H1 (cell line): ENCODE measurements around the gene ETS1. TPM values are rescaled to one million over a fixed set of nuclear protein-coding genes. Genes with fewer than 3 reads are reported as not detected.

Experiments
- CTCF ChIA-PET: fragments of 300-600 bp; sonication (Branson Sonifier 250); formaldehyde crosslinking; loops from one replicate; lab custom pipeline; 2021; ENCODE audit not compliant: partially characterized antibody; lab: Charles Lee
- POLR2A ChIA-PET: fragments of 300-600 bp; sonication (Branson Sonifier 250); formaldehyde crosslinking; loops from one replicate; lab custom pipeline; 2021; ENCODE audit warnings: inconsistent platforms; ENCODE audit not compliant: partially characterized antibody; lab: Charles Lee
- DNase-seq, 2 experiments: peaks; one replicate each; pipeline versions ENCODE4 v3.0.0 to v3.0.0-alpha.2; 2010 to 2022; ENCODE audit warnings: low spot score in 2 of 2, low read depth in 1 of 2, mixed read lengths in 1 of 2
- FAIRE-seq: peaks from 2 replicates; lab custom pipeline; 2011; peaks lifted over from hg19 to GRCh38; lab: Jason Lieb, UNC
- H2AFZ ChIP-seq: 2 replicates; pipeline ENCODE4 v1.8.1; 2012; ENCODE audit warnings: low read length, inconsistent platforms
- H2AK5ac ChIP-seq: 2 replicates; pipeline ENCODE4 v1.6.1; 2013; ENCODE audit warnings: low read depth, low read length
- H2BK120ac ChIP-seq: replicated peaks from 2 replicates; pipeline ENCODE3; 2013; ENCODE audit warnings: low read depth, low read length, inconsistent platforms
- H2BK12ac ChIP-seq: 2 replicates; pipeline ENCODE4 v1.6.1; 2013; ENCODE audit warnings: low read depth, low read length
- H2BK15ac ChIP-seq: 2 replicates; pipeline ENCODE4 v1.6.1; 2013; ENCODE audit warnings: low read length
- H2BK20ac ChIP-seq: 2 replicates; pipeline ENCODE4 v1.6.1; 2013; ENCODE audit warnings: low read length
- H2BK5ac ChIP-seq: 2 replicates; pipeline ENCODE4 v1.6.1; 2013; ENCODE audit warnings: low read depth, low read length
- H3K14ac ChIP-seq: 2 replicates; pipeline ENCODE4 v1.6.1; 2013; ENCODE audit warnings: inconsistent platforms; ENCODE audit not compliant: insufficient read length
- H3K18ac ChIP-seq: 2 replicates; pipeline ENCODE4 v1.6.1; 2013; ENCODE audit warnings: low read length; ENCODE audit errors: extremely low read depth
- H3K23ac ChIP-seq: 2 replicates; pipeline ENCODE4 v1.6.1; 2013; ENCODE audit warnings: inconsistent platforms; ENCODE audit not compliant: insufficient read length
- H3K23me2 ChIP-seq: 2 replicates; pipeline ENCODE4 v1.6.1; 2013; ENCODE audit warnings: low read depth, low read length
- H3K27ac ChIP-seq: 2 replicates; pipeline ENCODE4 v1.6.1; 2011; ENCODE audit warnings: low read depth, low read length, inconsistent platforms
- H3K27me3 ChIP-seq, 4 experiments: replicated peaks in 1 of 4; 1 replicate in 1 of 4; 2 replicates in 3 of 4; pipeline versions ENCODE4 v1.6.1 to v1.8.1; 2011 to 2013; ENCODE audit warnings: low read length in 3 of 4, mild to moderate bottlenecking in 3 of 4, inconsistent platforms in 2 of 4, mixed read lengths in 2 of 4, moderate library complexity in 1 of 4; ENCODE audit not compliant: control insufficient read depth in 3 of 4, insufficient read depth in 3 of 4; ENCODE audit errors: extremely low read depth in 1 of 4
- H3K36me3 ChIP-seq, 4 experiments: 2 replicates each; pipeline versions ENCODE4 v1.6.1 to v1.8.1; 2011 to 2013; ENCODE audit warnings: mild to moderate bottlenecking in 4 of 4, low read length in 3 of 4, moderate library complexity in 2 of 4, control low read depth in 1 of 4, inconsistent platforms in 1 of 4; ENCODE audit not compliant: insufficient read depth in 4 of 4, control insufficient read depth in 2 of 4
- H3K4ac ChIP-seq: replicated peaks from 2 replicates; pipeline ENCODE3; 2013; ENCODE audit warnings: low read length, low read depth, mixed read lengths, inconsistent platforms; ENCODE audit not compliant: insufficient read length
- H3K4me1 ChIP-seq, 4 experiments: replicated peaks in 1 of 4; 1 replicate in 1 of 4; 2 replicates in 3 of 4; pipeline versions ENCODE4 v1.6.1 to v1.8.1; 2011 to 2013; ENCODE audit warnings: low read length in 3 of 4, inconsistent platforms in 2 of 4, mixed read lengths in 1 of 4; ENCODE audit not compliant: insufficient read depth in 4 of 4, control insufficient read depth in 3 of 4
- H3K4me2 ChIP-seq, 2 experiments: 2 replicates each; pipeline versions ENCODE4 v1.6.1 to v1.8.1; 2011 to 2013; ENCODE audit warnings: low read depth in 2 of 2, low read length in 2 of 2, control low read depth in 1 of 2, inconsistent platforms in 1 of 2, mild to moderate bottlenecking in 1 of 2; ENCODE audit not compliant: insufficient read depth in 1 of 2
- H3K4me3 ChIP-seq, 4 experiments: fragments of 200-600, 300-600 bp in 1 of 4; sonication (generic), shearing (Covaris generic), sonication (Bioruptor Twin) in 1 of 4; 2 replicates each; pipeline versions ENCODE4 v1.5.1 to v1.8.1; 2011 to 2016; ENCODE audit warnings: low read length in 4 of 4, low read depth in 3 of 4, control low read depth in 2 of 4, inconsistent platforms in 2 of 4, mild to moderate bottlenecking in 2 of 4, mixed read lengths in 1 of 4, moderate library complexity in 1 of 4; ENCODE audit not compliant: insufficient read depth in 2 of 4; ENCODE audit errors: extremely low read depth in 1 of 4
- H3K56ac ChIP-seq: replicated peaks from 2 replicates; pipeline ENCODE3; 2013; ENCODE audit warnings: low read depth, mild to moderate bottlenecking, mixed read lengths, low read length, inconsistent platforms; ENCODE audit not compliant: insufficient read length
- H3K79me1 ChIP-seq: 2 replicates; pipeline ENCODE4 v1.6.1; 2013; ENCODE audit warnings: low read depth, low read length, control low read depth
- H3K79me2 ChIP-seq, 2 experiments: 2 replicates each; pipeline versions ENCODE4 v1.6.1 to v1.8.1; 2012 to 2013; ENCODE audit warnings: low read length in 2 of 2, mild to moderate bottlenecking in 2 of 2, inconsistent platforms in 1 of 2; ENCODE audit not compliant: insufficient read depth in 2 of 2, control insufficient read depth in 1 of 2
- H3K9ac ChIP-seq, 4 experiments: replicated peaks in 1 of 4; 1 replicate in 1 of 4; 2 replicates in 3 of 4; pipeline versions ENCODE4 v1.6.1 to v1.8.1; 2011 to 2013; ENCODE audit warnings: low read depth in 3 of 4, low read length in 3 of 4, control low read depth in 2 of 4, mild to moderate bottlenecking in 2 of 4, moderate library complexity in 2 of 4, inconsistent platforms in 1 of 4; ENCODE audit errors: extremely low read depth in 1 of 4
- H3K9me3 ChIP-seq, 2 experiments: 2 replicates each; pipeline versions ENCODE4 v1.6.1 to v1.8.1; 2012 to 2013; ENCODE audit warnings: mild to moderate bottlenecking in 2 of 2, moderate library complexity in 2 of 2, control low read depth in 1 of 2, inconsistent platforms in 1 of 2, low read depth in 1 of 2, low read length in 1 of 2, mixed read lengths in 1 of 2; ENCODE audit not compliant: insufficient read depth in 2 of 2
- H4K20me1 ChIP-seq, 2 experiments: replicated peaks in 1 of 2; 2 replicates each; pipeline versions ENCODE3 to v1.8.1; 2011 to 2013; ENCODE audit warnings: inconsistent platforms in 2 of 2, low read length in 2 of 2, mild to moderate bottlenecking in 1 of 2; ENCODE audit not compliant: insufficient read depth in 2 of 2, control insufficient read depth in 1 of 2
- H4K5ac ChIP-seq: 2 replicates; pipeline ENCODE4 v1.6.1; 2013; ENCODE audit warnings: low read length, low read depth, mixed read lengths, inconsistent platforms; ENCODE audit not compliant: insufficient read length
- H4K8ac ChIP-seq: 2 replicates; pipeline ENCODE4 v1.8.0; 2013; ENCODE audit warnings: mild to moderate bottlenecking, moderate library complexity, low read length, inconsistent platforms; ENCODE audit not compliant: insufficient read depth; ENCODE audit errors: extremely low read depth
- H4K91ac ChIP-seq: replicated peaks from 2 replicates; pipeline ENCODE3; 2013; ENCODE audit warnings: low read length, mixed read lengths, inconsistent platforms; ENCODE audit not compliant: insufficient read length
- ASH2L ChIP-seq: fragments of 200-600, 300-600 bp; sonication (generic); IDR thresholded peaks from one replicate; pipeline ENCODE4 v1.7.1; 2017; ENCODE audit warnings: low read length
- CEBPB ChIP-seq: IDR thresholded peaks from 2 replicates; pipeline ENCODE4 v1.6.1; 2012; ENCODE audit warnings: low read depth, low read length
- CREB1 ChIP-seq: IDR thresholded peaks from 2 replicates; pipeline ENCODE4 v1.6.1; 2012; ENCODE audit warnings: inconsistent platforms
- FOSL1 ChIP-seq: IDR thresholded peaks from 2 replicates; pipeline ENCODE4 v1.6.1; 2011; ENCODE audit warnings: mild to moderate bottlenecking, low read depth, low read length, moderate library complexity; ENCODE audit not compliant: insufficient read depth
- JUN ChIP-seq: IDR thresholded peaks from 2 replicates; pipeline ENCODE4 v1.6.1; 2011; ENCODE audit warnings: low read depth, mild to moderate bottlenecking, improper control_type of control experiment, low read length
- NRF1 ChIP-seq: IDR thresholded peaks from 2 replicates; pipeline ENCODE4 v1.6.1; 2011; ENCODE audit warnings: mild to moderate bottlenecking, low read depth, low read length, improper control_type of control experiment
- POLR2A ChIP-seq, 2 experiments: IDR thresholded peaks; 1 replicate in 1 of 2; 2 replicates in 1 of 2; pipeline ENCODE4 v1.6.1; 2011; ENCODE audit warnings: low read depth in 2 of 2, low read length in 2 of 2, mild to moderate bottlenecking in 2 of 2; ENCODE audit errors: control extremely low read depth in 1 of 2
- SAP30 ChIP-seq: fragments of 300-600 bp; sonication (generic); IDR thresholded peaks from 2 replicates; pipeline ENCODE4 v1.7.1; 2012; ENCODE audit warnings: low read length, moderate library complexity, mild to moderate bottlenecking, inconsistent platforms; ENCODE audit not compliant: insufficient read depth, insufficient replicate concordance
- SIRT6 ChIP-seq: IDR thresholded peaks from one replicate; pipeline ENCODE4 v1.7.1; 2012; ENCODE audit warnings: low read length, inconsistent platforms
- WGBS, 2 experiments: shearing (Covaris generic) in 1 of 2; methylation state at CpG; one replicate each; pipeline versions ENCODE4 v1.1.6 to v1.1.7; 2013 to 2015; ENCODE audit warnings: low lambda C conversion rate in 2 of 2, mixed read lengths in 2 of 2, inconsistent platforms in 1 of 2, low coverage in 1 of 2, missing lambda C conversion rate in 1 of 2; ENCODE audit not compliant: insufficient replicate concordance in 2 of 2, insufficient coverage in 1 of 2, insufficient read length in 1 of 2; ENCODE audit errors: extremely low coverage in 1 of 2, missing lambda C conversion rate in 1 of 2; 5-methylcytosine and 5-hydroxymethylcytosine counted together
- polyA plus RNA-seq, 7 experiments: library from polyadenylated mRNA; depleted of rRNA in 3 of 7; stranded (reverse) in 5 of 7; unstranded in 2 of 7; fragments of >200 nt in 5 of 7; fragments of 200-250 nt in 2 of 7; gene quantifications; 1 replicate in 5 of 7; 2 replicates in 1 of 7; 4 replicates in 1 of 7; pipeline versions ENCODE4 v1.2.1 to v1.2.3, GENCODE V29; 2011 to 2013; ENCODE audit warnings: missing spikeins in 2 of 7, mixed read lengths in 2 of 7
- total RNA-seq: library from RNA; stranded (reverse); fragmentation: NEBNext Ultra II Directional; extraction: Animal tissue kit (Norgen Biotek cat#: 25700); gene quantifications from 2 replicates; pipeline ENCODE4 v1.2.1, GENCODE V29; 2021
- TF ChIP-seq, protein P1 (sequence below): IDR thresholded peaks from 2 replicates; pipeline ENCODE4 v1.6.1; 2011; ENCODE audit warnings: low read length, improper control_type of control experiment

ETS1 gene
- total and polyA plus RNA-seq, 2 of the 8 experiments (the other 6 are each of a cell fraction or from before 2014, with no cell fraction given), result 10.0 to 35.3 TPM

DNA sequence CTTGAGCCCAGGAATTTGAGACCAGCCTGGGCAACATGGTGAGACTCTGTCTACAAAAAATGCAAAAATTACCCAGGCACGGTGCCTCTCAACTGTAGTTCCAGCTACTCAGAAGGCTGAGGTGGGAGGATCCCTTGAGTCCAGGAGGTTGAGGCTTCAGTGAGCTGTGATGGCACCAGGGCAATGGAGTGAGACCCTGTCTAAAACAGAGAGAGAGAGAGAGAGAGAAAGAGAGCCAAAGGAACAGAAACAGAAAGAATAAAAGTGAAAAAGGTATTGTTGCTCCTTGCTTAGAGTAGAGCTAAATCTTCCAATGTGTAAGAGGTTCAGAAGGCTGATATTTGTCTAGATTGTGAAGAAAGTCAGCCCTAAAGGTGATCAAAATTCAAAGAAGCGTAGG, 8.9 kb upstream of the ETS1 start:
- Histone ChIP-seq H3K4me3 (no peak overlapping the region), H3K14ac (no peak overlapping the region), H3K79me2 (no peaks in the 10 kb centered on the region), H3K27ac (no peak overlapping the region), H3K56ac (no peak overlapping the region), H2AK5ac (no peak overlapping the region), H2BK15ac (no peak overlapping the region), H3K36me3 (no peaks in the 10 kb centered on the region), H3K23me2 (no peaks in the 10 kb centered on the region; the same call in 1 of the 2 replicates), H3K9me3 (no peaks in the 10 kb centered on the region), H2BK5ac (no peak overlapping the region), H4K91ac (no peak overlapping the region), H3K9ac (no peak overlapping the region), H2BK12ac (no peak overlapping the region), H3K23ac (no peak overlapping the region)
- DNase-seq, result no peak
- 80% methylated on average over 2 of the region's 2 CpGs; no CpG with 5 or more reads in 1 of the 2 experiments for WGBS, 2 experiments
- CTCF ChIA-PET, result interaction anchor here (0.7 to 1.6 kb wide), 2 partner anchors 27 to 164 kb away, joined by 3 to 4 read pairs; no protein-coding TSS in a partner anchor
- TF ChIP-seq FOSL1, result no peak
- TF ChIP-seq, protein P1, sequence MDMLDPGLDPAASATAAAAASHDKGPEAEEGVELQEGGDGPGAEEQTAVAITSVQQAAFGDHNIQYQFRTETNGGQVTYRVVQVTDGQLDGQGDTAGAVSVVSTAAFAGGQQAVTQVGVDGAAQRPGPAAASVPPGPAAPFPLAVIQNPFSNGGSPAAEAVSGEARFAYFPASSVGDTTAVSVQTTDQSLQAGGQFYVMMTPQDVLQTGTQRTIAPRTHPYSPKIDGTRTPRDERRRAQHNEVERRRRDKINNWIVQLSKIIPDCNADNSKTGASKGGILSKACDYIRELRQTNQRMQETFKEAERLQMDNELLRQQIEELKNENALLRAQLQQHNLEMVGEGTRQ, result no peak
- TF ChIP-seq SAP30, result no peak
- TF ChIP-seq CEBPB, result no peak
- TF ChIP-seq POLR2A (IDR thresholded peaks at IDR 0.05; ENCODE audit: control extremely low read depth in 1 of 2, low read depth in 2 of 2, low read length in 2 of 2), result no peak
- no peak for TF ChIP-seq SIRT6
- no peak for TF ChIP-seq CREB1
- TF ChIP-seq ASH2L, result no peak
- no peak for TF ChIP-seq NRF1
- TF ChIP-seq JUN, result no peak
- TF ChIP-seq, all 59 proteins: peak for 0
- H3K4me1 ChIP-seq, result peaks cover 1 to 20% (median 9%) of the 10 kb centered on the region in 4 experiments; a peak in 6 of 7 replicates
- H4K5ac ChIP-seq, result no peak overlapping the region
- no peaks in the 10 kb centered on the region; a peak in 1 of 7 replicates for H3K27me3 ChIP-seq
- H2AFZ ChIP-seq, result no peak overlapping the region
- POLR2A ChIA-PET, result interaction anchor here (1.1 kb wide), 1 partner anchor 11 kb away, joined by 3 read pairs; no protein-coding TSS in a partner anchor
- H3K79me1 ChIP-seq, result no peaks in the 10 kb centered on the region
- FAIRE-seq, result no peak
- no peak overlapping the region for H3K4me2 ChIP-seq
- H2BK120ac ChIP-seq, result no peak overlapping the region
- H3K4ac ChIP-seq, result no peak overlapping the region
- no peak overlapping the region for H2BK20ac ChIP-seq
- H3K18ac ChIP-seq, result no peak overlapping the region
- H4K20me1 ChIP-seq, result no peaks in the 10 kb centered on the region
- H4K8ac ChIP-seq, result no peak overlapping the region
